RWPE1 (cell line): ENCODE measurements around the gene CEACAM8.
"Not testable (repeated sequence)": the region's sequence is repeated elsewhere in the genome, so short reads cannot be mapped to it uniquely, and the experiment has no call there.

ENCODE experiments used
- CTCF ChIA-PET: fragments of 350-600 bp; sonication (Branson Sonifier 250); formaldehyde crosslinking; extraction: SDS; loops from one replicate; lab custom pipeline; 2021; lab: Yijun Ruan, JAX
- POLR2A ChIA-PET: fragments of 400-600 bp; formaldehyde crosslinking; extraction: SDS; loops from one replicate; lab custom pipeline; 2020; ENCODE audit warnings: antibody characterized with exemption; ENCODE audit not compliant: low non-redundant PET; lab: Yijun Ruan, JAX
- DNase-seq: peaks from one replicate; pipeline ENCODE4 v3.0.0; 2012; ENCODE audit warnings: low spot score
- H3K27ac ChIP-seq: fragments of 450-650 bp; 2 replicates; pipeline ENCODE4 v1.5.1; 2017
- TF ChIP-seq, protein P1 (sequence below): fragments of 450-650 bp; conservative IDR thresholded peaks from 2 replicates; pipeline ENCODE4 v1.5.1; 2017; ENCODE audit warnings: low read depth, mild to moderate bottlenecking

CEACAM8 gene

DNA sequence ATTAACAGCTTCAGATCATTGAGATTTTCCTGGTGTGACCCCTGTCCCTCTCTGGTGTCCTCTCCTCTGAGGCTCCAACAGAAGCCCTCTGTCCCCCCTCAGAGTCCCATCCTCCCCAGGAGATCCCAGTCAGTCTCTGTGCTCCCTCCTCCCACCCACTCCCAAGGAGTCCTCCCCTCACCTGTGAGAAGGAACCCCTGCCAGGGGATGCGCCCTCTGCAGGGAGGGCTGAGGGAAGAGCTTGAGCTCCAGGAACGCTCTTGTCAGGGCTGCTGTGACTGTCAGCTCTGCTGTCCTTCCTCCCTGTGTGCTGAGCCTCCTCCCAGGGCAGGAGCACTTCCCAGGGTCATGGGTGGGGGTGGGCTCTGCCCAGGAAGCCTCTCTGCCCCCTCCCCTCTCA is 33.2 kb downstream of the CEACAM8 start:
- CTCF ChIA-PET = interaction anchor here (0.6 to 0.9 kb wide), 3 partner anchors 56 to 983 kb away, joined by 4 to 5 read pairs (median 4); no protein-coding TSS in a partner anchor
- POLR2A ChIA-PET = no interaction called here
- TF ChIP-seq, protein P1, sequence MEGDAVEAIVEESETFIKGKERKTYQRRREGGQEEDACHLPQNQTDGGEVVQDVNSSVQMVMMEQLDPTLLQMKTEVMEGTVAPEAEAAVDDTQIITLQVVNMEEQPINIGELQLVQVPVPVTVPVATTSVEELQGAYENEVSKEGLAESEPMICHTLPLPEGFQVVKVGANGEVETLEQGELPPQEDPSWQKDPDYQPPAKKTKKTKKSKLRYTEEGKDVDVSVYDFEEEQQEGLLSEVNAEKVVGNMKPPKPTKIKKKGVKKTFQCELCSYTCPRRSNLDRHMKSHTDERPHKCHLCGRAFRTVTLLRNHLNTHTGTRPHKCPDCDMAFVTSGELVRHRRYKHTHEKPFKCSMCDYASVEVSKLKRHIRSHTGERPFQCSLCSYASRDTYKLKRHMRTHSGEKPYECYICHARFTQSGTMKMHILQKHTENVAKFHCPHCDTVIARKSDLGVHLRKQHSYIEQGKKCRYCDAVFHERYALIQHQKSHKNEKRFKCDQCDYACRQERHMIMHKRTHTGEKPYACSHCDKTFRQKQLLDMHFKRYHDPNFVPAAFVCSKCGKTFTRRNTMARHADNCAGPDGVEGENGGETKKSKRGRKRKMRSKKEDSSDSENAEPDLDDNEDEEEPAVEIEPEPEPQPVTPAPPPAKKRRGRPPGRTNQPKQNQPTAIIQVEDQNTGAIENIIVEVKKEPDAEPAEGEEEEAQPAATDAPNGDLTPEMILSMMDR = no peak

DNA sequence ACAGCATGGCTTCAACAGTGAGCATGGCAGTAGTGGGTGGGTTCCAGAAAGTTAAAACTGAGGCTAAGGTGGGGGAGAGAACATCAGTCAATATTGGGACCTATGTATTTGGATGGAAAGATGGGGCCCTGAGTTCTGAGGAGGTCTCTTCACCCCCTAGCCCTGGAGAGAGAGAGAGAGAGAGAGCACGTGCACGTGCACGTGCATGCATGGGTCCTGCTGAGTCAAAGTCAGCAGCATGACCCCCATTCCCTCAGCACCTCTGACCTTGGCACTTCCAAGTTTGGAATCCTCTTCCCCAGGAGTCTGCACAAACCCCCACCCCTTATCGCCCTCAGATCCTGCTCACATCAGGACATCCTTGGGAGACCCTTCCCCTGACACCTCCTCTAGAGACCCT is 34.0 kb downstream of the CEACAM8 start:
- POLR2A ChIA-PET = no interaction called here
- H3K27ac ChIP-seq = no peak overlapping the region
- TF ChIP-seq, protein P1 = no peak
- CTCF ChIA-PET = no interaction called here
- no peak for DNase-seq

More for the DNA sequence above, 33.2 kb downstream of the CEACAM8 start:
- no peak overlapping the region for H3K27ac ChIP-seq
- DNase-seq = no peak

DNA sequence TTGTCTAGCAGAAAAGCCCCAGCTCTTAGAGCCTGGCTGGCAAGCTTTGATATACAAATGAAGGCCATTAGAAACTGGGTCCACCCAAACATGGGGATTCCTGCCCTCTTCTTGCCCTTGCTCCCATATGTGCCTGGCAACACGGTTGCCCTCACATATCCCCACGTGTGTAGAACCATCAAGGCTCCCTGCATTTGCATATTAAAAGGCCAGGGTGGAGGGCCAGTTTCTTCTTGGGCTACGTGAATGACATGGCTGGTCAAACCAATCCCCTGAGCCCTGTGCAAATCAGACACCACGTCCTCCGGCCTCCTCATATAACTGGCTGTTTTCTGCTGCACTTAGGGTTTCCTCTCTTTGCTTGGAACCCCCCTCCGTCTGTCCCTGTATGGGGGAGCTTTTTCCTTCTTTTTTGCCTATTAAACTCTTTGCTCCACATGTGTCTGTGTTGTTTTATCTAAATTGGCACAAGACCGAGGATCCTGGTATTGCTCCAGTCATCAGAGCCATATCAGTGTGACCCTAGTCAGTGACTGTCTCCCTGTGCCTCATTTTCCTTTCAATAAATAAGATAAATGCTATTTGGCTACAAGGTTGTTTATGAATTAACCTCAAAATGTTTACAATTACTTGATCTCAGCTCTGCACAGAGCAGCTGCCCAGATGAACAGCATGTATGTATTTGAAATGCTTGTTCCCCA is 36.1 kb downstream of the CEACAM8 start:
- H3K27ac ChIP-seq = no peak overlapping the region
- TF ChIP-seq, protein P1 = no peak
- DNase-seq = no peak
- CTCF ChIA-PET = no interaction called here
- POLR2A ChIA-PET = no interaction called here

DNA sequence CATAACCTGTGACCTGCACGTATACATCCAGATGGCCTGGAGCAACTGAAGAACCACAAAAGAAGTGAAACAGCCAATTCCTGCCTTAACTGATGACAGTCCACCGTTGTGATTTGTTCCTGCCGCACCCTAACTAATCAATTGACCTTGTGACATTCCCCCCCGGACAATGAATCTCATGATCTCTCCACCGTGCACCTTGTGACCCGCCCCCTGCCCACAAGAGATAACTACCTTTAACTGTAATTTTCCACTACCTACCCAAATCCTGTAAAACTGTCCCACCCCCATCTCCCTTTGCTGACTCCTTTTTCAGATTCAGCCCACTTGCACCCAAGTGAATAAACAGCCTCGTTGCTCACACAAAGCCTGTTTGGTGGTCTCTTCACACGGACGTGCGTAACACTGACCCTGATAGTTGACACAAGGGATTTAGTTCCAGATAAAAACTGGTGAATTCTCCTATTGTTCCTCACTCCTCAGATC is 37.3 kb downstream of the CEACAM8 start:
- H3K27ac ChIP-seq, DNase-seq, POLR2A ChIA-PET: not testable (repeated sequence)
- CTCF ChIA-PET = interaction anchor here (0.6 kb wide), 2 partner anchors 39 to 381 kb away, joined by 3 read pairs; no protein-coding TSS in a partner anchor

DNA sequence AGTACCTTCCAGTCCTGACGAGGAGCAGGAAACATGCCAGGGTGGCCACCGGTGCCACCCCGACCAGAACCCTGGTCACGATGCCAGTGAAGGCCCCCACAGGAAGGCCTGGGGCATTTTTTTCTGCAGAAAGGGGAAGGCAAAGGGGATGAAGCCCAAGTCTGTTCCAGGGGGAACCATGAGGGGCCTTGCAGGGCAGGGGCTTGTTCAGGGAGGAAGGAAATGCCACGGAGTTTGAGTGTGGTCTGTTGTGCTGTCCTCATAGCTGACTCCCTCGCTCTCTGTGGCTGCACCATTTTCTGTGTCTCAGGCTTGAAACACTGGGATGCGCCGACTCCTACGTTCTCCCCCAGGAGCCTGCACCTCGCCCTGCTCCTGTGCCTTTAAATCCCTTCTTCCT is 38.9 kb downstream of the CEACAM8 start:
- CTCF ChIA-PET = interaction anchor here (1.2 kb wide), 1 partner anchor 40 kb away, joined by 5 read pairs; no protein-coding TSS in a partner anchor
- POLR2A ChIA-PET = no interaction called here
- H3K27ac ChIP-seq = no peak overlapping the region
- TF ChIP-seq, protein P1 = no peak
- DNase-seq = no peak

DNA sequence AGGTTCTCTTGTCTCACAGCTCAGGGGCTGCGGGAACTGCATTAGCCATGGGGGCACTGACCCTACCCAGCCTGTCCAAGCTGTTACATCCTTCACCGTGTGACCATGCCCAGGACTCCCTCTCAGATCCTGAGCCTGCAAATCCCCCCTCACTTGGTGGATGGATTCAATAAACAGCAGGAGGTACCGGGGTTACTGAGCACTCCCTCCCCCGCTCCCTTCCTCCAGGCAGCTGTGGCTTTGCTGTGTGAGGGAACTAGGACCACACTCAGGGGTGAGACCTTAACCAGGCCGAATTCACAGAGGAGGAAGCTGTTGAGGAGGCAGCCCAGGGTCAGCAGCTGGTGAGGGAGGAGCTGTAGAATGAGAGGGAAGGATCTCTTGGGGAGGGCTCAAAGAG is 39.4 kb downstream of the CEACAM8 start:
- no peak for DNase-seq

More for the DNA sequence above, 39.4 kb downstream of the CEACAM8 start:
- POLR2A ChIA-PET = no interaction called here
- no peak overlapping the region for H3K27ac ChIP-seq
- TF ChIP-seq, protein P1 = no peak
- CTCF ChIA-PET = no interaction called here
